ENCODE measurements around the gene AMIGO2.

DNA sequence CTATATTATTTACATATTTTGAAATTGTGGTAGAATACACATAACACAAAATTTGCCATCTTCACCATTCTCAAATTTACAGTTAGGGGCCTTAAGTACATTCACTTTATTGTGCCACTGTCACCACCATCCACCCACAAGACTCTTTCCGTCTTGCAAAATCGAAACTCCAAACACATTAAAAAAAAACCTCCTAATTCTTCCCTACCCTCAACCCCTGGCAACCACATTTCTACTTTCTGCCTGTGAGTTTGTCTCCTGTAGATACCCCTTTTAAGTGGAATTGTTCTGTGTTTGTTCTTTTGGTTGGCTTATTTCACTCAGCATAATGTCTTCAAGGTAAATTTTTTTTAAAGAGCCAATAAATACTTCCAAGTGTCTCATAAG, 31.6 kb upstream of the AMIGO2 start:
- TF ChIP-seq CTCF (conservative IDR thresholded peaks at IDR 0.05; ENCODE audit: low read depth, low read length) = no peak
- TF ChIP-seq EZH2 (IDR thresholded peaks at IDR 0.05; ENCODE audit: borderline replicate concordance, low read depth, low read length, poor library complexity, severe bottlenecking) = no peak

Measured in A673 (cell line).